ENCODE measurements around the gene TRAPPC8. TPM values are rescaled to one million over a fixed set of nuclear protein-coding genes. Genes with fewer than 3 reads are reported as not detected.
"Not testable (repeated sequence)": the region's sequence is repeated elsewhere in the genome, so short reads cannot be mapped to it uniquely, and the experiment has no call there.

The TRAPPC8 gene
- total RNA-seq, 2 donors from 2014 or later: 47.1 to 48.1 TPM

- ATAC-seq (no peak), DNase-seq (no peak)
- intact Hi-C loops (cut with DNase I, micrococcal nuclease): loop anchor here in 1 of 2 donors (10.0 kb wide), 1 partner anchor 148 kb away; the partner anchor contains the start of gene RNF138
Measured at GRCh38 chr18:31946305-31947046, 3.5 kb upstream of the TRAPPC8 start.

- DNase-seq (no peak), ATAC-seq (no peak)
- intact Hi-C loops (cut with DNase I, micrococcal nuclease): loop anchor here in 1 of 2 donors (10.0 kb wide), 1 partner anchor 151 kb away; the partner anchor contains the start of gene RNF138
Measured at GRCh38 chr18:31943878-31944816, 1.2 kb upstream of the TRAPPC8 start.

- DNase-seq (peak; percentile 48 to 68), ATAC-seq (peak; percentile 62)
- intact Hi-C loops (cut with DNase I, micrococcal nuclease): loop anchor here in 1 of 2 donors (10.0 kb wide), 1 partner anchor 152 kb away; the partner anchor contains the start of gene RNF138
Measured at GRCh38 chr18:31942291-31942998, 483 bp downstream of the TRAPPC8 start.

- intact Hi-C loops (cut with DNase I, micrococcal nuclease): loop anchor here in 1 of 2 donors (10.0 kb wide), 1 partner anchor 154 kb away; the partner anchor contains the start of gene RNF138
- ATAC-seq: no peak
- no peak for DNase-seq
Measured at GRCh38 chr18:31941010-31941809, 1.7 kb downstream of the TRAPPC8 start.

- intact Hi-C loops (cut with DNase I, micrococcal nuclease); ATAC-seq; DNase-seq: not testable (repeated sequence)
Measured at GRCh38 chr18:31934773-31935172, 8.2 kb downstream of the TRAPPC8 start.

- no peak for ATAC-seq
- intact Hi-C loops (cut with DNase I, micrococcal nuclease): no loop called here
Measured at GRCh38 chr18:31931886-31932240, 11.1 kb downstream of the TRAPPC8 start.

GRCh38 chr18:31931163-31931885 lies 11.6 kb downstream of the TRAPPC8 start:
- ATAC-seq: no peak
- no peak for DNase-seq
- intact Hi-C loops (cut with DNase I, micrococcal nuclease): no loop called here

More at GRCh38 chr18:31931886-31932240, 11.1 kb downstream of the TRAPPC8 start:
- DNase-seq: no peak

GRCh38 chr18:31929273-31929672 lies 13.7 kb downstream of the TRAPPC8 start:
- ATAC-seq (no peak), DNase-seq (no peak)
- intact Hi-C loops (cut with DNase I, micrococcal nuclease): no loop called here

GRCh38 chr18:31926988-31927387 lies 15.9 kb downstream of the TRAPPC8 start:
- ATAC-seq; intact Hi-C loops (cut with DNase I, micrococcal nuclease); DNase-seq: not testable (repeated sequence)

GRCh38 chr18:31920277-31920676 lies 22.7 kb downstream of the TRAPPC8 start:
- ATAC-seq (no peak), DNase-seq (no peak)
- intact Hi-C loops (cut with DNase I, micrococcal nuclease): no loop called here

- DNase-seq; intact Hi-C loops (cut with DNase I, micrococcal nuclease); ATAC-seq: not testable (repeated sequence)
Measured at GRCh38 chr18:31919366-31919765, 23.6 kb downstream of the TRAPPC8 start.

GRCh38 chr18:31918733-31919132 lies 24.2 kb downstream of the TRAPPC8 start:
- ATAC-seq: no peak
- no peak for DNase-seq
- intact Hi-C loops (cut with DNase I, micrococcal nuclease): no loop called here

GRCh38 chr18:31901063-31901462 lies 41.9 kb downstream of the TRAPPC8 start:
- intact Hi-C loops (cut with DNase I, micrococcal nuclease): no loop called here
- no peak for DNase-seq

GRCh38 chr18:31899771-31900170 lies 43.2 kb downstream of the TRAPPC8 start:
- not testable (repeated sequence) for ATAC-seq

More at GRCh38 chr18:31901063-31901462, 41.9 kb downstream of the TRAPPC8 start:
- no peak for ATAC-seq

GRCh38 chr18:31892936-31893335 lies 50.0 kb downstream of the TRAPPC8 start:
- intact Hi-C loops (cut with DNase I, micrococcal nuclease): no loop called here
- ATAC-seq (no peak), DNase-seq (no peak)

More at GRCh38 chr18:31899771-31900170, 43.2 kb downstream of the TRAPPC8 start:
- DNase-seq; intact Hi-C loops (cut with DNase I, micrococcal nuclease): not testable (repeated sequence)

- no peak for DNase-seq
- no peak for ATAC-seq
- intact Hi-C loops (cut with DNase I, micrococcal nuclease): no loop called here
Measured at GRCh38 chr18:31891566-31891965, 51.4 kb downstream of the TRAPPC8 start.

- intact Hi-C loops (cut with DNase I, micrococcal nuclease): no loop called here
- DNase-seq (no peak), ATAC-seq (no peak)
Measured at GRCh38 chr18:31884020-31884419, 58.9 kb downstream of the TRAPPC8 start.
